HCT116 (cell line): ENCODE measurements around the gene NDE1.
"Not testable (repeated sequence)": the region's sequence is repeated elsewhere in the genome, so short reads cannot be mapped to it uniquely, and the experiment has no call there.

Source experiments
- CTCF ChIP-seq, 3 experiments: fragments of 200-600 bp in 1 of 3; sonication (generic) in 1 of 3; IDR thresholded peaks in 2 of 3; conservative IDR thresholded peaks in 1 of 3; 2 replicates each; pipeline ENCODE4 v1.5.1; 2012 to 2017; ENCODE audit warnings: low read depth in 2 of 3, low read length in 2 of 3, antibody characterized with exemption in 1 of 3, borderline replicate concordance in 1 of 3, control low read depth in 1 of 3, mild to moderate bottlenecking in 1 of 3, mixed read lengths in 1 of 3, mixed run types in 1 of 3, moderate library complexity in 1 of 3; ENCODE audit not compliant: insufficient read depth in 1 of 3
- EGR1 ChIP-seq: IDR thresholded peaks from 2 replicates; pipeline ENCODE4 v1.6.1; 2012; ENCODE audit warnings: low read depth
- EZH2 ChIP-seq: fragments of 200-600 bp; sonication (generic); IDR thresholded peaks from 2 replicates; pipeline ENCODE4 v1.6.1; 2017; ENCODE audit warnings: antibody characterized with exemption, mixed run types
- EZH2phosphoT487 ChIP-seq: fragments of 200-600 bp; IDR thresholded peaks from 2 replicates; pipeline ENCODE4 v1.6.1; 2018; ENCODE audit warnings: antibody characterized with exemption, borderline replicate concordance
- JUND ChIP-seq: IDR thresholded peaks from 2 replicates; pipeline ENCODE4 v1.6.1; 2012
- MAX ChIP-seq: IDR thresholded peaks from 2 replicates; pipeline ENCODE4 v1.6.1; 2012
- POLR2A ChIP-seq: IDR thresholded peaks from 2 replicates; pipeline ENCODE4 v1.7.0; 2011; ENCODE audit warnings: borderline replicate concordance; ENCODE audit not compliant: insufficient read depth, insufficient read length; ENCODE audit errors: extremely low read depth
- RAD21 ChIP-seq: IDR thresholded peaks from 2 replicates; pipeline ENCODE4 v1.6.1; 2012; ENCODE audit warnings: low read depth, mild to moderate bottlenecking
- SRF ChIP-seq: IDR thresholded peaks from 2 replicates; pipeline ENCODE4 v1.6.1; 2012; ENCODE audit warnings: low read depth
- TCF7L2 ChIP-seq: IDR thresholded peaks from 2 replicates; pipeline ENCODE4 v1.7.0; 2011; ENCODE audit warnings: borderline replicate concordance, inconsistent platforms; ENCODE audit not compliant: insufficient read depth, insufficient read length; ENCODE audit errors: extremely low read depth
- ZNF274 ChIP-seq: fragments of 200-500 bp; sonication (Bioruptor generic); IDR thresholded peaks from 2 replicates; pipeline ENCODE4 v1.6.1; 2014; ENCODE audit warnings: mild to moderate bottlenecking, low read depth, low read length, inconsistent platforms

- TF ChIP-seq CTCF (IDR thresholded peaks at IDR 0.05 in 2 of 3, conservative IDR thresholded peaks at IDR 0.05 in 1 of 3; ENCODE audit: borderline replicate concordance in 1 of 3, insufficient read depth in 1 of 3, low read depth in 2 of 3, low read length in 2 of 3); SRF; RAD21; POLR2A; EZH2; TCF7L2; JUND; EGR1; MAX; EZH2phosphoT487; ZNF274: not testable (repeated sequence)
These were observed 734 bp upstream of the NDE1 start for GRCh38 chr16:15649311-15649710.
